ENCODE data around the gene RITA1.

Gene RITA1

GRCh38 chr12:113180333-113180732 lies 5.2 kb upstream of the RITA1 start:
- Histone ChIP-seq H3F3A (ENCODE audit: control insufficient read depth, insufficient read depth) (0 out of 2 replicates have a peak, but pooled peaks cover 2% of the 10 kb centered on the region), H3K4me3 (ENCODE audit: low read length) (no peak overlapping the region), H3K4me2 (ENCODE audit: low read length) (no peak overlapping the region), H3K27me3 (ENCODE audit: control insufficient read depth, low read length) (no peaks in the 10 kb centered on the region), H3K79me2 (ENCODE audit: control insufficient read depth, low read length) (peaks cover 52% of the 10 kb centered on the region), H3K9me3 (ENCODE audit: control insufficient read depth, insufficient read depth, low read length) (no peaks in the 10 kb centered on the region), H3K27ac (ENCODE audit: low read depth, low read length) (no peak overlapping the region), H4K20me1 (ENCODE audit: control insufficient read depth, insufficient read depth, low read depth, low read length) (peaks cover 7% of the 10 kb centered on the region; the same call in 1 of the 2 replicates), H3K36me3 (ENCODE audit: control insufficient read depth, low read length) (peaks cover 80% of the 10 kb centered on the region), H3K4me1 (ENCODE audit: control insufficient read depth, low read length) (peaks cover 30% of the 10 kb centered on the region), H3K9me2 (replicated peaks; ENCODE audit: control insufficient read depth, low read length) (no peaks in the 10 kb centered on the region)
- no peak for TF ChIP-seq CTCF (IDR thresholded peaks at IDR 0.05; ENCODE audit: low read depth, low read length, poor library complexity, severe bottlenecking)
- no peak for TF ChIP-seq EZH2phosphoT487 (IDR thresholded peaks at IDR 0.05; ENCODE audit: borderline replicate concordance, low read length)

- Histone ChIP-seq H3K4me1 (ENCODE audit: control insufficient read depth, low read length) (peaks cover 39% of the 10 kb centered on the region), H3K4me2 (ENCODE audit: low read length) (no peak overlapping the region), H3K9me3 (ENCODE audit: control insufficient read depth, insufficient read depth, low read length) (no peaks in the 10 kb centered on the region), H3K27me3 (ENCODE audit: control insufficient read depth, low read length) (no peaks in the 10 kb centered on the region), H3K27ac (ENCODE audit: low read depth, low read length) (no peak overlapping the region), H3K36me3 (ENCODE audit: control insufficient read depth, low read length) (peaks cover 81% of the 10 kb centered on the region), H3K9me2 (replicated peaks; ENCODE audit: control insufficient read depth, low read length) (no peaks in the 10 kb centered on the region), H3K4me3 (ENCODE audit: low read length) (no peak overlapping the region), H3F3A (ENCODE audit: control insufficient read depth, insufficient read depth) (no peaks in the 10 kb centered on the region), H4K20me1 (ENCODE audit: control insufficient read depth, insufficient read depth, low read depth, low read length) (peaks cover 7% of the 10 kb centered on the region; the same call in 1 of the 2 replicates), H3K79me2 (ENCODE audit: control insufficient read depth, low read length) (peaks cover 68% of the 10 kb centered on the region)
- TF ChIP-seq CTCF (IDR thresholded peaks at IDR 0.05; ENCODE audit: low read depth, low read length, poor library complexity, severe bottlenecking) = no peak
- TF ChIP-seq EZH2phosphoT487 (IDR thresholded peaks at IDR 0.05; ENCODE audit: borderline replicate concordance, low read length) = no peak
Observed at GRCh38 chr12:113181975-113182374, 3.5 kb upstream of the RITA1 start.

GRCh38 chr12:113183030-113183589 lies 2.4 kb upstream of the RITA1 start:
- peaks cover 81% of the 10 kb centered on the region for H3K36me3 ChIP-seq (ENCODE audit: control insufficient read depth, low read length)
- H3K27ac ChIP-seq (ENCODE audit: low read depth, low read length) = 0 out of 2 replicates have a peak overlapping the region, but pooled peaks have one; percentile 0
- H3K9me3 ChIP-seq (ENCODE audit: control insufficient read depth, insufficient read depth, low read length) = no peaks in the 10 kb centered on the region
- peaks cover 7% of the 10 kb centered on the region; the same call in 1 of the 2 replicates for H4K20me1 ChIP-seq (ENCODE audit: control insufficient read depth, insufficient read depth, low read depth, low read length)
- peak overlapping the region; percentile 92 for H3K4me2 ChIP-seq (ENCODE audit: low read length)
- peaks cover 79% of the 10 kb centered on the region for H3K79me2 ChIP-seq (ENCODE audit: control insufficient read depth, low read length)
- no peaks in the 10 kb centered on the region for H3K9me2 ChIP-seq (replicated peaks; ENCODE audit: control insufficient read depth, low read length)
- no peaks in the 10 kb centered on the region for H3F3A ChIP-seq (ENCODE audit: control insufficient read depth, insufficient read depth)
- H3K27me3 ChIP-seq (ENCODE audit: control insufficient read depth, low read length) = no peaks in the 10 kb centered on the region
- TF ChIP-seq EZH2phosphoT487 (IDR thresholded peaks at IDR 0.05; ENCODE audit: borderline replicate concordance, low read length) (no peak), CTCF (IDR thresholded peaks at IDR 0.05; ENCODE audit: low read depth, low read length, poor library complexity, severe bottlenecking) (no peak)
- H3K4me1 ChIP-seq (ENCODE audit: control insufficient read depth, low read length) = peaks cover 47% of the 10 kb centered on the region
- peak overlapping the region; percentile 87 for H3K4me3 ChIP-seq (ENCODE audit: low read length)
